HepG2 (cell line): Measurements from ENCODE around the gene TASP1. TPM values are rescaled to one million over a fixed set of nuclear protein-coding genes. Genes with fewer than 3 reads are reported as not detected.
A peak's percentile ranks its signal among the peaks of the same experiment; 100 is the strongest.

ENCODE experiments used
- CEBPG ChIP-seq: IDR thresholded peaks from 2 replicates; pipeline ENCODE4 v1.6.1; 2016
- E2F5 ChIP-seq: sonication (generic); formaldehyde crosslinking; conservative IDR thresholded peaks from 2 replicates; pipeline ENCODE4 v1.4.0; 2020; ENCODE audit warnings: missing genetic modification reagents
- HNF4G ChIP-seq, 2 experiments: sonication (generic) in 1 of 2; formaldehyde crosslinking in 1 of 2; IDR thresholded peaks; 2 replicates each; pipeline versions ENCODE4 v1.4.0 to v1.6.1; 2011 to 2020; ENCODE audit warnings: borderline replicate concordance in 2 of 2, low read depth in 2 of 2, mild to moderate bottlenecking in 2 of 2, low read length in 1 of 2, missing genetic modification reagents in 1 of 2, moderate library complexity in 1 of 2
- HOMEZ ChIP-seq: IDR thresholded peaks from 2 replicates; pipeline ENCODE4 v1.6.1; 2016; ENCODE audit warnings: low read depth
- KIAA2018 ChIP-seq: sonication (generic); formaldehyde crosslinking; IDR thresholded peaks from 2 replicates; pipeline ENCODE4 v1.5.0; 2020; ENCODE audit warnings: mild to moderate bottlenecking, missing genetic modification reagents, borderline replicate concordance
- POGZ ChIP-seq: sonication (generic); formaldehyde crosslinking; IDR thresholded peaks from 2 replicates; pipeline ENCODE4 v1.4.0; 2020; ENCODE audit warnings: mild to moderate bottlenecking, missing genetic modification reagents
- SMC3 ChIP-seq: IDR thresholded peaks from 2 replicates; pipeline ENCODE4 v1.6.1; 2011; ENCODE audit warnings: low read length, improper control_type of control experiment
- polyA plus RNA-seq, 8 experiments: library from polyadenylated mRNA; depleted of rRNA in 3 of 8; stranded (reverse) in 7 of 8; unstranded in 1 of 8; fragments of >200 nt; fragmentation: Illumina TruSeq in 4 of 8; extraction: Trizol in 4 of 8; gene quantifications; 2 replicates each; pipeline versions ENCODE4 v1.2.1 to v1.2.3, GENCODE V29; 2011 to 2016; ENCODE audit warnings: low read depth in 4 of 8, missing spikeins in 1 of 8, mixed read lengths in 1 of 8; ENCODE audit not compliant: insufficient read depth in 1 of 8
- total RNA-seq, 5 experiments: library from RNA; depleted of rRNA; stranded (reverse); fragments of >200 nt; fragmentation: Illumina TruSeq; extraction: Trizol; gene quantifications; 2 replicates each; pipeline ENCODE4 v1.2.3, GENCODE V29; 2016; ENCODE audit warnings: low read depth in 1 of 5

TASP1 gene
- total and polyA plus RNA-seq, 2 of the 13 experiments (the other 11 are each of a cell fraction or from before 2014, with no cell fraction given) = 10.0 to 25.2 TPM

- TF ChIP-seq KIAA2018 (CRISPR knock-in tag) (no peak), CEBPG (CRISPR knock-in tag) (peak; percentile 72), HOMEZ (CRISPR knock-in tag) (peak; percentile 60; the same call in 1 of the 2 replicates), HNF4G (IDR thresholded peaks at IDR 0.05; ENCODE audit: borderline replicate concordance, low read depth, low read length) (peak; percentile 39; the same call in 1 of the 2 replicates), HNF4G (CRISPR knock-in tag; IDR thresholded peaks at IDR 0.05; ENCODE audit: borderline replicate concordance, low read depth) (no peak), SMC3 (0 out of 2 replicates have a peak, but pooled peaks have one; percentile 10), POGZ (CRISPR knock-in tag) (peak; percentile 58), E2F5 (CRISPR knock-in tag) (no peak)
- TF ChIP-seq, all 625 proteins: peak for 11
Measured at GRCh38 chr20:13478366-13478765, 160.4 kb downstream of the TASP1 start (continued).
